ENCODE data around the gene MARCO. TPM values are rescaled to one million over a fixed set of nuclear protein-coding genes. Genes with fewer than 3 reads are reported as not detected.

Gene MARCO
- polyA plus RNA-seq, 1 donor (not counting 4 experiments of a cell fraction or from before 2014, with no cell fraction given), result 0.13 TPM

DNA sequence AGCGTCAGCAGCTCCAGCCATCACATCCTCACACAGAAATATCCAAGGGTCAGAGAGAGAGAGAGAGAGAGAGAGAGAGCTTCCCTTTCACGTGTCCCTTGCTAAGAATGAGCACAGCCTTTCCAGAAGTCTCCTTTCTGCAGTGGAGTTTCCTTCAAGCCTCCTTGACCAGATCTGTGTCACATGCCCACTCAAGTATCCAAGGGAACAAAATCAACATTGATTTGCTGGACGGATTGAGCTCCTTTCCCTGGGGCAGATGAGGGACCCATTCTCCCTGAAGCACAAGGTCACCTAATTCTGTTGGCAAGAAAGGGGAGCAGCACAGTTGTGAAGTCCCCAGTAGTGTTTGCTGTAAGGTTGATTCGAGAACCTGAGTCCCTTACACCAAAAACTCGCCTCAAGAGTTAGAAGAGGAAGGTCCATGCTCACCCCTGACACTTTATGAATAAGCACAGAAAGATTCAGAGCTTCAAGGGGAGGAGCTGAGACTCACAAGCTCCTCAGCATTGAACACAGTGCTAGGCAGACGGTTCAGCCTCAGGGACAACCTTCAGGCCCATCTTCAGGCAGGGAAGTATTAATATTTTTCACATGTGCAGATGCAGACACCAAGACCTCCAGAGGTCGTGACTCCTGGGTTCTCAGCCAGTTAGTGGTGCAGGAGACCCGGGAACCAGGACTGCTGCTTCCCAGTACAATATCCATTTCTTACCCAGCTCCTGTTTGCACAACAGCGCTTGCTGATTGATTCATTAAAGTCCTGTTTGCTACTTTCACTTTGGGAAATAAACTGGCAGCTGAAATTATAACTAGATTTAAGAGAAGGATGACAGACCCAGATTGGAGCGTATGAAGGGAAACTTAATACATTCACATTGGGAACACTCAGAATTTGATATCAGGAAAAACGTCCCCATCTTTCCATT, 38.2 kb upstream of the MARCO start:
- no peak overlapping the region for H3K4me3 ChIP-seq (ENCODE audit: control insufficient read depth in 2 of 3, extremely low read depth in 1 of 3, insufficient read depth in 2 of 3, low read depth in 1 of 3, low read length in 3 of 3)
- H3K4me1 ChIP-seq (ENCODE audit: control insufficient read depth, extremely low read depth, insufficient read depth, low read length), result no peaks in the 10 kb centered on the region
- no peak for FAIRE-seq
- no peak for DNase-seq (ENCODE audit: low read depth, low spot score)
- H3K9me1 ChIP-seq (ENCODE audit: control insufficient read depth, extremely low read depth, insufficient read depth, low read length), result no peaks in the 10 kb centered on the region
- no peak overlapping the region for H3K9ac ChIP-seq (ENCODE audit: control insufficient read depth, extremely low read depth, insufficient read depth, low read length)
- no peaks in the 10 kb centered on the region for H4K20me1 ChIP-seq (ENCODE audit: control insufficient read depth, extremely low read depth, insufficient read depth, low read length)
- H3K4me2 ChIP-seq (ENCODE audit: control insufficient read depth, extremely low read depth, insufficient read depth, low read depth, low read length), result no peak overlapping the region
- no peak overlapping the region for H2AFZ ChIP-seq (ENCODE audit: control insufficient read depth, low read length)
- no peak for TF ChIP-seq EZH2 (IDR thresholded peaks at IDR 0.05; ENCODE audit: low read length)
- TF ChIP-seq, protein P1, sequence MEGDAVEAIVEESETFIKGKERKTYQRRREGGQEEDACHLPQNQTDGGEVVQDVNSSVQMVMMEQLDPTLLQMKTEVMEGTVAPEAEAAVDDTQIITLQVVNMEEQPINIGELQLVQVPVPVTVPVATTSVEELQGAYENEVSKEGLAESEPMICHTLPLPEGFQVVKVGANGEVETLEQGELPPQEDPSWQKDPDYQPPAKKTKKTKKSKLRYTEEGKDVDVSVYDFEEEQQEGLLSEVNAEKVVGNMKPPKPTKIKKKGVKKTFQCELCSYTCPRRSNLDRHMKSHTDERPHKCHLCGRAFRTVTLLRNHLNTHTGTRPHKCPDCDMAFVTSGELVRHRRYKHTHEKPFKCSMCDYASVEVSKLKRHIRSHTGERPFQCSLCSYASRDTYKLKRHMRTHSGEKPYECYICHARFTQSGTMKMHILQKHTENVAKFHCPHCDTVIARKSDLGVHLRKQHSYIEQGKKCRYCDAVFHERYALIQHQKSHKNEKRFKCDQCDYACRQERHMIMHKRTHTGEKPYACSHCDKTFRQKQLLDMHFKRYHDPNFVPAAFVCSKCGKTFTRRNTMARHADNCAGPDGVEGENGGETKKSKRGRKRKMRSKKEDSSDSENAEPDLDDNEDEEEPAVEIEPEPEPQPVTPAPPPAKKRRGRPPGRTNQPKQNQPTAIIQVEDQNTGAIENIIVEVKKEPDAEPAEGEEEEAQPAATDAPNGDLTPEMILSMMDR (optimal IDR thresholded peaks at IDR 0.05 in 1 of 3, IDR thresholded peaks at IDR 0.05 in 1 of 3, conservative IDR thresholded peaks at IDR 0.05 in 1 of 3; ENCODE audit: extremely low read depth in 1 of 3, insufficient read depth in 2 of 3, low read length in 3 of 3), result no peak
- dilution Hi-C loops (cut with MboI; ENCODE audit: extremely low pct_ligation_motif_present, low sequenced_read_pairs), result no loop called here
- no peaks in the 10 kb centered on the region for H3K9me3 ChIP-seq (ENCODE audit: control insufficient read depth, low read depth, low read length)
- H3K36me3 ChIP-seq (ENCODE audit: control insufficient read depth in 2 of 2, extremely low read depth in 1 of 2, insufficient read depth in 2 of 2, low read length in 2 of 2), result no peaks in the 10 kb centered on the region
- H3K27me3 ChIP-seq (ENCODE audit: control insufficient read depth, extremely low read depth, insufficient read depth, low read length), result peaks cover 5% of the 10 kb centered on the region
- H3K79me2 ChIP-seq (ENCODE audit: control insufficient read depth, insufficient read depth, low read length), result no peaks in the 10 kb centered on the region
- H3K27ac ChIP-seq (ENCODE audit: control insufficient read depth, insufficient read depth, low read length), result no peak overlapping the region

DNA sequence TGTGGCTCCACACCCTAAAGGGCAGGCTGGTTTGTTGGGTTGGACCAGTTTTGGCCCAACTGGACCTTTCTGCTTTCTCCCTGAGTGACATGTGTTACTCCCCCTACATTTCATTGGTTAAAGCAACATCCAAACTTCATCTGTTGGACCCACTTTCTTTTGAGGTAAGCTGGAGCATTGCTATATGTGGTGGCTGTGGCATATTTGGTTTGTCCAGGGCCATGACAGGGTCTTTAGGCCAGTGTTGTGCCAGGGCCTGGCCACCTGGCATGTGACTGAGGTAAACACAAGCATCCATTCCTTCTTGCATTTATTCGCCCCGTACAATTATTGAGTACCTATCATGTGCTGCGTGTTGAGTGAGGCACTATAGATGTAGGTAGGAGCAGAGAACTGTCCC, 36.8 kb upstream of the MARCO start:
- Histone ChIP-seq H3K79me2 (ENCODE audit: control insufficient read depth, insufficient read depth, low read length) (no peaks in the 10 kb centered on the region), H3K4me1 (ENCODE audit: control insufficient read depth, extremely low read depth, insufficient read depth, low read length) (no peaks in the 10 kb centered on the region), H3K27ac (ENCODE audit: control insufficient read depth, insufficient read depth, low read length) (no peak overlapping the region), H3K9me3 (ENCODE audit: control insufficient read depth, low read depth, low read length) (no peaks in the 10 kb centered on the region), H3K9me1 (ENCODE audit: control insufficient read depth, extremely low read depth, insufficient read depth, low read length) (no peaks in the 10 kb centered on the region), H3K4me2 (ENCODE audit: control insufficient read depth, extremely low read depth, insufficient read depth, low read depth, low read length) (no peak overlapping the region), H3K9ac (ENCODE audit: control insufficient read depth, extremely low read depth, insufficient read depth, low read length) (no peak overlapping the region), H3K4me3 (ENCODE audit: control insufficient read depth in 2 of 3, extremely low read depth in 1 of 3, insufficient read depth in 2 of 3, low read depth in 1 of 3, low read length in 3 of 3) (no peak overlapping the region), H2AFZ (ENCODE audit: control insufficient read depth, low read length) (no peak overlapping the region), H3K27me3 (ENCODE audit: control insufficient read depth, extremely low read depth, insufficient read depth, low read length) (peaks cover 5% of the 10 kb centered on the region), H4K20me1 (ENCODE audit: control insufficient read depth, extremely low read depth, insufficient read depth, low read length) (no peaks in the 10 kb centered on the region), H3K36me3 (ENCODE audit: control insufficient read depth in 2 of 2, extremely low read depth in 1 of 2, insufficient read depth in 2 of 2, low read length in 2 of 2) (no peaks in the 10 kb centered on the region)
- dilution Hi-C loops (cut with MboI; ENCODE audit: extremely low pct_ligation_motif_present, low sequenced_read_pairs), result no loop called here
- DNase-seq (ENCODE audit: low read depth, low spot score) (no peak), FAIRE-seq (no peak)
- TF ChIP-seq, protein P1 (optimal IDR thresholded peaks at IDR 0.05 in 1 of 3, IDR thresholded peaks at IDR 0.05 in 1 of 3, conservative IDR thresholded peaks at IDR 0.05 in 1 of 3; ENCODE audit: extremely low read depth in 1 of 3, insufficient read depth in 2 of 3, low read length in 3 of 3), result no peak
- TF ChIP-seq EZH2 (IDR thresholded peaks at IDR 0.05; ENCODE audit: low read length), result no peak

All from keratinocyte (primary cell).